HepG2 (cell line): ENCODE results near the gene AP3D1. TPM values are rescaled to one million over a fixed set of nuclear protein-coding genes. Genes with fewer than 3 reads are reported as not detected.

Source experiments
- ATAC-seq: fragments of 200-7000 bp; cut with Tn5 transposase; 3 replicates; pipeline ENCODE4 v1.9.1; 2020; ENCODE audit warnings: mild to moderate bottlenecking, moderate library complexity
- BruUV-seq: library from RNA; stranded (reverse); fragments of 400-500 nt; replicated peaks from 2 replicates; lab custom pipeline; 2021; lab: Mats Ljungman, UMichigan
- CTCF ChIA-PET: fragments of 300-600 bp; formaldehyde crosslinking; extraction: SDS; loops from one replicate; lab custom pipeline; 2021; ENCODE audit warnings: low total read pairs, inconsistent platforms, low intra/inter-chr PET ratio; lab: Yijun Ruan, JAX
- POLR2A ChIA-PET: fragments of 350-600 bp; sonication (Branson Sonifier 250); formaldehyde crosslinking; loops from one replicate; lab custom pipeline; 2020; ENCODE audit warnings: antibody characterized with exemption, inconsistent platforms; lab: Yijun Ruan, JAX
- DNase-seq: peaks from one replicate; pipeline ENCODE4 v3.0.0-alpha.2; 2015; ENCODE audit warnings: low spot score
- FAIRE-seq: peaks from 3 replicates; lab custom pipeline; 2011; peaks lifted over from hg19 to GRCh38; lab: Jason Lieb, UNC
- H2AFZ ChIP-seq: one replicate; pipeline ENCODE4 v1.6.1; 2011; ENCODE audit warnings: low read length, inconsistent platforms
- H3K27ac ChIP-seq: fragments of 300-600 bp; 3 replicates; pipeline ENCODE4 v1.8.0; 2011; ENCODE audit warnings: mixed run types, mild to moderate bottlenecking, mixed read lengths, low read length, inconsistent platforms; ENCODE audit not compliant: insufficient read depth; ENCODE audit errors: extremely low read length
- H3K27me3 ChIP-seq, 2 experiments: fragments of 200-600 bp in 1 of 2; 2 replicates in 1 of 2; 3 replicates in 1 of 2; pipeline versions ENCODE4 v1.6.0 to v1.8.0; 2011; ENCODE audit warnings: low read length in 2 of 2, mild to moderate bottlenecking in 2 of 2, moderate library complexity in 2 of 2, inconsistent platforms in 1 of 2; ENCODE audit not compliant: insufficient read depth in 2 of 2, control insufficient read depth in 1 of 2
- H3K36me3 ChIP-seq, 2 experiments: fragments of 200-600 bp in 1 of 2; replicated peaks in 1 of 2; 2 replicates in 1 of 2; 3 replicates in 1 of 2; pipeline versions ENCODE4 v1.5.1 to v1.8.0; 2011; ENCODE audit warnings: low read length in 2 of 2, inconsistent platforms in 1 of 2; ENCODE audit not compliant: insufficient read depth in 2 of 2, control insufficient read depth in 1 of 2
- H3K4me1 ChIP-seq: 2 replicates; pipeline ENCODE4 v1.5.1; 2012; ENCODE audit warnings: low read length, inconsistent platforms; ENCODE audit not compliant: insufficient read depth
- H3K4me2 ChIP-seq: 2 replicates; pipeline ENCODE4 v1.6.0; 2011; ENCODE audit warnings: low read depth, low read length, inconsistent platforms
- H3K4me3 ChIP-seq, 3 experiments: fragments of 200-600 bp in 1 of 3; sonication (generic), shearing (Covaris generic) in 1 of 3; replicated peaks in 1 of 3; 2 replicates each; pipeline ENCODE4 v1.5.1; 2011 to 2016; ENCODE audit warnings: low read length in 3 of 3, inconsistent platforms in 2 of 3, low read depth in 2 of 3, mild to moderate bottlenecking in 2 of 3, control low read depth in 1 of 3, mixed read lengths in 1 of 3; ENCODE audit not compliant: insufficient read depth in 1 of 3
- H3K79me2 ChIP-seq: one replicate; pipeline ENCODE4 v1.6.1; 2011; ENCODE audit warnings: low read length, inconsistent platforms; ENCODE audit not compliant: insufficient read depth
- H3K9ac ChIP-seq: 2 replicates; pipeline ENCODE4 v1.6.0; 2011; ENCODE audit warnings: mild to moderate bottlenecking, low read depth, low read length, inconsistent platforms; ENCODE audit not compliant: insufficient read depth
- H3K9me3 ChIP-seq: 2 replicates; pipeline ENCODE4 v1.5.1; 2012; ENCODE audit warnings: mild to moderate bottlenecking, low read length
- H4K20me1 ChIP-seq: 2 replicates; pipeline ENCODE4 v1.6.0; 2011; ENCODE audit warnings: inconsistent platforms, mild to moderate bottlenecking, low read length, moderate library complexity; ENCODE audit not compliant: insufficient read depth
- AGO2 ChIP-seq: fragments of 200-400 bp; formaldehyde crosslinking; optimal IDR thresholded peaks from 2 replicates; pipeline ENCODE3; 2017; ENCODE audit warnings: mild to moderate bottlenecking, low read depth, low read length, moderate library complexity
- CAMTA2 ChIP-seq: sonication (generic); formaldehyde crosslinking; IDR thresholded peaks from 2 replicates; pipeline ENCODE4 v1.4.0; 2020; ENCODE audit warnings: mild to moderate bottlenecking, missing genetic modification reagents, borderline replicate concordance
- HMG20A ChIP-seq: IDR thresholded peaks from 2 replicates; pipeline ENCODE4 v1.6.1; 2016; ENCODE audit warnings: borderline replicate concordance
- IKZF1 ChIP-seq: fragments of 450-650 bp; IDR thresholded peaks from 2 replicates; pipeline ENCODE4 v1.7.1; 2016
- NFKBIZ ChIP-seq: IDR thresholded peaks from 2 replicates; pipeline ENCODE4 v1.6.1; 2018; ENCODE audit warnings: missing genetic modification reagents, missing compliant biosample characterization
- REXO4 ChIP-seq: sonication (generic); formaldehyde crosslinking; IDR thresholded peaks from 2 replicates; pipeline ENCODE4 v1.8.0; 2022; ENCODE audit warnings: missing genetic modification reagents, mild to moderate bottlenecking, borderline replicate concordance
- SMAD9 ChIP-seq: sonication (generic); formaldehyde crosslinking; IDR thresholded peaks from 2 replicates; pipeline ENCODE4 v1.5.1; 2020; ENCODE audit warnings: mild to moderate bottlenecking, missing genetic modification reagents
- ZNF432 ChIP-seq: sonication (generic); formaldehyde crosslinking; IDR thresholded peaks from 2 replicates; pipeline ENCODE4 v1.5.0; 2020; ENCODE audit warnings: missing genetic modification reagents, mild to moderate bottlenecking, borderline replicate concordance
- ZNF510 ChIP-seq: sonication (generic); formaldehyde crosslinking; IDR thresholded peaks from 2 replicates; pipeline ENCODE4 v1.4.0; 2020; ENCODE audit warnings: low read depth, mild to moderate bottlenecking, missing genetic modification reagents
- ZNF616 ChIP-seq: sonication (generic); formaldehyde crosslinking; IDR thresholded peaks from 2 replicates; pipeline ENCODE4 v1.5.0; 2020; ENCODE audit warnings: low read depth, mild to moderate bottlenecking, missing genetic modification reagents
- ZNF766 ChIP-seq: sonication (generic); formaldehyde crosslinking; IDR thresholded peaks from 2 replicates; pipeline ENCODE4 v1.5.0; 2020; ENCODE audit warnings: missing genetic modification reagents, borderline replicate concordance
- WGBS: methylation state at CpG from one replicate; pipeline ENCODE4 v1.1.6; 2017; ENCODE audit warnings: low lambda C conversion rate; 5-methylcytosine and 5-hydroxymethylcytosine counted together
- in situ Hi-C: cut with HindIII; loops from 2 replicates; pipeline ENCODE4 v1.10.0; 2017; ENCODE audit warnings: low pct_unique_long_range_greater_than_20kb; ENCODE audit not compliant: extremely low pct_ligation_motif_present
- intact Hi-C: fragments of 100-400 bp; cut with micrococcal nuclease; formaldehyde crosslinking; loops from one replicate; pipeline ENCODE4 v1.10.0; 2022; ENCODE audit not compliant: unreplicated experiment
- polyA plus RNA-seq, 8 experiments: library from polyadenylated mRNA; depleted of rRNA in 3 of 8; stranded (reverse) in 7 of 8; unstranded in 1 of 8; fragments of >200 nt; fragmentation: Illumina TruSeq in 4 of 8; extraction: Trizol in 4 of 8; gene quantifications; 2 replicates each; pipeline versions ENCODE4 v1.2.1 to v1.2.3, GENCODE V29; 2011 to 2016; ENCODE audit warnings: low read depth in 4 of 8, missing spikeins in 1 of 8, mixed read lengths in 1 of 8; ENCODE audit not compliant: insufficient read depth in 1 of 8
- total RNA-seq, 5 experiments: library from RNA; depleted of rRNA; stranded (reverse); fragments of >200 nt; fragmentation: Illumina TruSeq; extraction: Trizol; gene quantifications; 2 replicates each; pipeline ENCODE4 v1.2.3, GENCODE V29; 2016; ENCODE audit warnings: low read depth in 1 of 5
- TF ChIP-seq, protein P1 (sequence below): sonication (generic); formaldehyde crosslinking; IDR thresholded peaks from 2 replicates; pipeline ENCODE4 v1.5.0; 2020; ENCODE audit warnings: missing genetic modification reagents
- TF ChIP-seq, protein P2 (sequence below): sonication (generic); formaldehyde crosslinking; IDR thresholded peaks from 2 replicates; pipeline ENCODE4 v1.5.0; 2020; ENCODE audit warnings: mild to moderate bottlenecking, missing genetic modification reagents

Gene AP3D1
- total and polyA plus RNA-seq, 2 of the 13 experiments (the other 11 are each of a cell fraction or from before 2014, with no cell fraction given) = 68.0 to 82.6 TPM

DNA sequence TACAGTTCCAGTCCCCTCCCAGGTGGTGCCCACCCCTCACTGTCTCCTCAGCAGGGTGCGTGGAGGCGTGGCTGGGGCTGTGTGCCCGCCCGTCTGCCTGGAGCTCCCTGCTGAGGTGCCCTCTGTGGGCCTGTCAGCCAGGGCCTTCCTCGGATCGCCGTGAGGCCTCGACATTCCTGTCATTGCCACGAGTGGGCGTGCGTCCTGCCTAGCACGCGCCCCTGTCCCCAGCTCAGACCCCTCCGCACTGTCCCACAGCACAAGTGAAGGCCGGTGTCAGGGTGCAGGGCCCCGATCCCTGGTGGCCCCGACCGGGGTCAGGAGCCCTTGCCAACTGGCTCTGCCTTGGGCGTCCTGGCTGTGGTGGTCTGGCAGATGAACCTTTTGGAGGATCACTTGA is 44.5 kb upstream of the AP3D1 start:
- CTCF ChIA-PET = no interaction called here
- H4K20me1 ChIP-seq = peaks cover 13% of the 10 kb centered on the region; the same call in 1 of the 2 replicates
- no peak for TF ChIP-seq ZNF510 (CRISPR knock-in tag)
- TF ChIP-seq, protein P1, sequence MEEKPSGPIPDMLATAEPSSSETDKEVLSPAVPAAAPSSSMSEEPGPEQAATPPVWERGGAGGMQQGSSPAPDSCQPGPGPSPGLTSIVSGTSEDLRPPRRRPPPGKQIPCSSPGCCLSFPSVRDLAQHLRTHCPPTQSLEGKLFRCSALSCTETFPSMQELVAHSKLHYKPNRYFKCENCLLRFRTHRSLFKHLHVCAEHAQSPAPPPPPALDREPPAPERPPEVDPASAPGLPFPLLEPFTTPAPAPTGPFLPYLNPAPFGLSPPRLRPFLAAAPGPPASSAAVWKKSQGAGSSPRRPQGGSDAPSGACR = no peak
- no peak for TF ChIP-seq REXO4 (CRISPR knock-in tag)
- peak; percentile 52 for TF ChIP-seq AGO2
- no peak for TF ChIP-seq NFKBIZ
- TF ChIP-seq ZNF616 (CRISPR knock-in tag) = no peak
- TF ChIP-seq HMG20A = no peak
- H3K27me3 ChIP-seq = no peaks in the 10 kb centered on the region
- H3K9me3 ChIP-seq = no peaks in the 10 kb centered on the region
- H3K4me3 ChIP-seq = no peak overlapping the region
- intact Hi-C loops = no loop called here
- H3K4me1 ChIP-seq = no peaks in the 10 kb centered on the region
- H3K79me2 ChIP-seq = peaks cover 19% of the 10 kb centered on the region
- no peak for FAIRE-seq
- H2AFZ ChIP-seq = no peak overlapping the region
- no peak for DNase-seq
- in situ Hi-C loops = no loop called here
- H3K27ac ChIP-seq = no peak overlapping the region
- ATAC-seq = no peak
- H3K9ac ChIP-seq = no peak overlapping the region
- H3K4me2 ChIP-seq = no peak overlapping the region
- peaks cover 27 to 64% of the 10 kb centered on the region in 2 experiments for H3K36me3 ChIP-seq
- POLR2A ChIA-PET = no interaction called here
- BruUV-seq = no TSS peak
- 95% methylated on average over 10 of the region's 19 CpGs for WGBS

DNA sequence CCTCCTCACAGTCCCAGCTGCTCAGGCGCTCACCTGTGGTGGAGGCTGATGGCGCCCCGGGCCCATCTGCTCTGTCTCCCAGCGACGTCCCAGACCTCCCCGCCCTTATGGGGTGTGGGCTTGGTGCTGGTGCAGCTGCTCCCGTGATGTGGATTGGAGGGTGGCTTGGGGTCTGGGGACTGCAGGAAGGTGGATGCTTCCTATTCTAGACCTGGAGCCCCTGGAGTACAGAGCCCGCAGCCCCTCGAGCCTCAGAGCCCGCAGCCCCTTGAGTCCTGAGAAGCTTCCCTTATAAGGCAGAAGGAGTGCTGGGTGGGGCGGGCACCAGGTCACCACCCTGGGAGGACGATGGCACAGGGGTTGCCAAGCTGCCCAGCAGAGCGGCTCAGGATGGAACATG is 44.0 kb upstream of the AP3D1 start:
- H3K36me3 ChIP-seq = peaks cover 32 to 66% of the 10 kb centered on the region in 2 experiments
- H3K9ac ChIP-seq = no peak overlapping the region
- no peaks in the 10 kb centered on the region for H3K27me3 ChIP-seq
- FAIRE-seq (no peak), DNase-seq (no peak)
- H3K4me1 ChIP-seq = no peaks in the 10 kb centered on the region
- POLR2A ChIA-PET = no interaction called here
- H3K27ac ChIP-seq = no peak overlapping the region
- peaks cover 13% of the 10 kb centered on the region; the same call in 1 of the 2 replicates for H4K20me1 ChIP-seq
- no TSS peak for BruUV-seq
- WGBS = 98% methylated on average over 9 of the region's 13 CpGs
- H3K79me2 ChIP-seq = peaks cover 19% of the 10 kb centered on the region
- no peak overlapping the region for H2AFZ ChIP-seq
- CTCF ChIA-PET = no interaction called here
- in situ Hi-C loops = no loop called here
- TF ChIP-seq, protein P2, sequence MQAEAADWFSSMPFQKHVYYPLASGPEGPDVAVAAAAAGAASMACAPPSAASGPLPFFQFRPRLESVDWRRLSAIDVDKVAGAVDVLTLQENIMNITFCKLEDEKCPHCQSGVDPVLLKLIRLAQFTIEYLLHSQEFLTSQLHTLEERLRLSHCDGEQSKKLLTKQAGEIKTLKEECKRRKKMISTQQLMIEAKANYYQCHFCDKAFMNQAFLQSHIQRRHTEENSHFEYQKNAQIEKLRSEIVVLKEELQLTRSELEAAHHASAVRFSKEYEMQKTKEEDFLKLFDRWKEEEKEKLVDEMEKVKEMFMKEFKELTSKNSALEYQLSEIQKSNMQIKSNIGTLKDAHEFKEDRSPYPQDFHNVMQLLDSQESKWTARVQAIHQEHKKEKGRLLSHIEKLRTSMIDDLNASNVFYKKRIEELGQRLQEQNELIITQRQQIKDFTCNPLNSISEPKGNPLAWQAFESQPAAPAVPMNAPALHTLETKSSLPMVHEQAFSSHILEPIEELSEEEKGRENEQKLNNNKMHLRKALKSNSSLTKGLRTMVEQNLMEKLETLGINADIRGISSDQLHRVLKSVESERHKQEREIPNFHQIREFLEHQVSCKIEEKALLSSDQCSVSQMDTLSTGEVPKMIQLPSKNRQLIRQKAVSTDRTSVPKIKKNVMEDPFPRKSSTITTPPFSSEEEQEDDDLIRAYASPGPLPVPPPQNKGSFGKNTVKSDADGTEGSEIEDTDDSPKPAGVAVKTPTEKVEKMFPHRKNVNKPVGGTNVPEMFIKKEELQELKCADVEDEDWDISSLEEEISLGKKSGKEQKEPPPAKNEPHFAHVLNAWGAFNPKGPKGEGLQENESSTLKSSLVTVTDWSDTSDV (CRISPR knock-in tag) = no peak
- no peak for TF ChIP-seq IKZF1
- no peak for TF ChIP-seq ZNF432 (CRISPR knock-in tag)
- TF ChIP-seq ZNF766 (CRISPR knock-in tag) = no peak
- no peak for TF ChIP-seq CAMTA2 (CRISPR knock-in tag)
- no peak for TF ChIP-seq SMAD9
- TF ChIP-seq, all 625 proteins: peak for 0
- Histone ChIP-seq H3K4me2 (no peak overlapping the region), H3K9me3 (no peaks in the 10 kb centered on the region), H3K4me3 (no peak overlapping the region)
- no peak for ATAC-seq
- intact Hi-C loops = no loop called here
